NT2/D1 (cell line): ENCODE data around the gene TACC2.
A peak's percentile ranks its signal among the peaks of the same experiment; 100 is the strongest.
"Not testable (repeated sequence)": the region's sequence is repeated elsewhere in the genome, so short reads cannot be mapped to it uniquely, and the experiment has no call there.

Experiments
- DNase-seq: peaks from one replicate; pipeline ENCODE4 v3.0.0-alpha.2; 2011; ENCODE audit warnings: low read depth, low spot score
- H3K27me3 ChIP-seq: 2 replicates; pipeline ENCODE4 v1.6.0; 2011; ENCODE audit warnings: mild to moderate bottlenecking; ENCODE audit not compliant: insufficient read length, insufficient read depth
- H3K36me3 ChIP-seq: 2 replicates; pipeline ENCODE4 v1.6.1; 2011; ENCODE audit warnings: mild to moderate bottlenecking, low read length, mixed read lengths; ENCODE audit not compliant: insufficient read depth, insufficient read length
- H3K4me1 ChIP-seq: 2 replicates; pipeline ENCODE4 v1.5.1; 2011; ENCODE audit not compliant: insufficient read depth, insufficient read length
- H3K4me3 ChIP-seq: 2 replicates; pipeline ENCODE4 v1.5.1; 2011; ENCODE audit warnings: low read depth; ENCODE audit not compliant: insufficient read length
- H3K9ac ChIP-seq: 2 replicates; pipeline ENCODE4 v1.6.0; 2011; ENCODE audit warnings: low read depth; ENCODE audit not compliant: insufficient read length
- H3K9me3 ChIP-seq: 2 replicates; pipeline ENCODE4 v1.5.1; 2011; ENCODE audit warnings: mild to moderate bottlenecking, low read length; ENCODE audit not compliant: insufficient read depth
- SUZ12 ChIP-seq: IDR thresholded peaks from 2 replicates; pipeline ENCODE4 v1.6.1; 2011; ENCODE audit not compliant: insufficient read length, insufficient read depth; ENCODE audit errors: extremely low read depth
- YY1 ChIP-seq: IDR thresholded peaks from 2 replicates; pipeline ENCODE4 v1.6.1; 2011; ENCODE audit not compliant: insufficient read length, insufficient read depth
- ZNF274 ChIP-seq: IDR thresholded peaks from 2 replicates; pipeline ENCODE4 v1.6.1; 2011; ENCODE audit warnings: mild to moderate bottlenecking, low read depth, low read length

TACC2 gene

GRCh38 chr10:121952226-121952625 lies 36.7 kb upstream of the TACC2 start:
- no peak overlapping the region for H3K9ac ChIP-seq
- TF ChIP-seq YY1: no peak
- no peak for TF ChIP-seq SUZ12
- no peak for TF ChIP-seq ZNF274
- peaks cover 6% of the 10 kb centered on the region for H3K36me3 ChIP-seq
- no peak overlapping the region for H3K4me3 ChIP-seq
- no peaks in the 10 kb centered on the region for H3K9me3 ChIP-seq
- H3K4me1 ChIP-seq: peaks cover 3% of the 10 kb centered on the region
- H3K27me3 ChIP-seq: no peaks in the 10 kb centered on the region
- no peak for DNase-seq

DNA sequence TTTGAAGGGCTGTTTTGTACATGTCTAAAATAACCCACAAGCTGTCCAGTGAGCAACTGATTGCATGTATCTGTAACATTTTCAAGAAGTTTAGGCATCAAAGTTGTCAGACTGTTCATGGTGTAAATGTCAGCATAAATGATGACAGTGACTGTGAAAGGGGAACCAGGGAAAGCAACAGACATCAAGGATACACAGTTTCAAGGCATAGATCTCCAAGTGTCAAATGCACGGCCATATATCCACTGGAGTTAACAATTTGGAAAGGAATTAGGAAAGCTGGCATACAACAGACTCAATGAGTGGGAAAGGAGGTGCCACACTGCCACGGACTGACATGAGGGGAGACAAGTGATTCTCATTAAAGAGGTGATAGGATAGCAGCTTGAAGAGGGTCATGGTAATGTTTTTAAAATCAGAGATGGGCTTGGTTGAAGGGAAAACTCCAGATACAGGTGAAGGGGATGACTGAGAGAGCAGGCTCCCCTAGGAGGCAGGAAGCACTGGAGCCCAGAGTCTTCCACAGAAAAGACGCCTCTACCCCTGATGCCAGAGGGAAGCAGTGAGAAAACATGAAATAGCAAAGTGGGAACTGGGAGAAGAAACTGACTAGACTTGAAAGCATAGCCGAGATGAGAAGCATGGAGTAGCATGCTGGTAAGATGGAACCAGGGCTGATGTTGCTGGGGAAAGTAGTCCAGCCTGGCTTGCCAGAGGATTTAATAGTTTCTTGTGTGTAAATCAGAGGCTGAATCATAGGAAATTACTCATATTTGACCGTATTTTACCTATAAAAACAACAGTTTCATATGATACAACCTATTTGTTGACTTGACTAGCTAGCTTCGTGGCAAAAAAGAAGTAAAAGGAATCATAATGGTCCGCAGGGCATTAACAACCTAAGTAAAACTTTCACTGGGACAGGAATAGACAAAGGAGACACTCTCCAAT lies 32.6 kb upstream of the TACC2 start:
- Histone ChIP-seq H3K4me1 (no peaks in the 10 kb centered on the region), H3K9me3 (no peaks in the 10 kb centered on the region), H3K9ac (no peak overlapping the region), H3K27me3 (no peaks in the 10 kb centered on the region), H3K4me3 (no peak overlapping the region), H3K36me3 (peaks cover 12% of the 10 kb centered on the region)
- no peak for DNase-seq
- no peak for TF ChIP-seq YY1
- TF ChIP-seq ZNF274: no peak
- TF ChIP-seq SUZ12: no peak

GRCh38 chr10:121959671-121960070 lies 29.3 kb upstream of the TACC2 start:
- peaks cover 14% of the 10 kb centered on the region for H3K36me3 ChIP-seq
- no peak overlapping the region for H3K9ac ChIP-seq
- no peaks in the 10 kb centered on the region for H3K9me3 ChIP-seq
- no peaks in the 10 kb centered on the region for H3K27me3 ChIP-seq
- no peak overlapping the region for H3K4me3 ChIP-seq
- no peak for DNase-seq
- TF ChIP-seq YY1: no peak
- no peak for TF ChIP-seq ZNF274
- no peak for TF ChIP-seq SUZ12
- H3K4me1 ChIP-seq: no peaks in the 10 kb centered on the region

GRCh38 chr10:121961456-121961855 lies 27.5 kb upstream of the TACC2 start:
- no peak for TF ChIP-seq SUZ12
- no peak for TF ChIP-seq ZNF274
- no peak overlapping the region for H3K4me3 ChIP-seq
- no peaks in the 10 kb centered on the region for H3K4me1 ChIP-seq
- DNase-seq: no peak
- no peak overlapping the region for H3K9ac ChIP-seq
- no peaks in the 10 kb centered on the region for H3K27me3 ChIP-seq
- H3K9me3 ChIP-seq: no peaks in the 10 kb centered on the region
- peaks cover 27% of the 10 kb centered on the region for H3K36me3 ChIP-seq

- H3K9me3 ChIP-seq: no peaks in the 10 kb centered on the region
- H3K36me3 ChIP-seq: peaks cover 48% of the 10 kb centered on the region
- H3K27me3 ChIP-seq: no peaks in the 10 kb centered on the region
- no peak for DNase-seq
- no peak overlapping the region for H3K9ac ChIP-seq
- no peak overlapping the region for H3K4me3 ChIP-seq
- H3K4me1 ChIP-seq: no peaks in the 10 kb centered on the region
- TF ChIP-seq SUZ12 (no peak), ZNF274 (no peak), YY1 (no peak)
Observed at GRCh38 chr10:121965996-121966395, 23.0 kb upstream of the TACC2 start.

- not testable (repeated sequence) for DNase-seq, H3K27me3 ChIP-seq, H3K4me3 ChIP-seq, H3K4me1 ChIP-seq, H3K9ac ChIP-seq, H3K9me3 ChIP-seq
- H3K36me3 ChIP-seq: peaks cover 47% of the 10 kb centered on the region
Observed at GRCh38 chr10:121969086-121969485, 19.9 kb upstream of the TACC2 start.

- peaks cover 33% of the 10 kb centered on the region for H3K9me3 ChIP-seq
- H3K36me3 ChIP-seq: peaks cover 13% of the 10 kb centered on the region
- no peak for TF ChIP-seq ZNF274
- peak overlapping the region; percentile 87 for H3K9ac ChIP-seq
- H3K27me3 ChIP-seq: no peaks in the 10 kb centered on the region
- H3K4me3 ChIP-seq: peak overlapping the region; percentile 73
- peaks cover 3% of the 10 kb centered on the region for H3K4me1 ChIP-seq
- no peak for DNase-seq
Observed at GRCh38 chr10:121974019-121974534, 14.9 kb upstream of the TACC2 start.
